ENCODE data around the gene SNX8.

SNX8 gene

GRCh38 chr7:2224491-2224928 lies 89.7 kb downstream of the SNX8 start:
- no peak for TF ChIP-seq EZH2phosphoT487 (IDR thresholded peaks at IDR 0.05; ENCODE audit: low read depth)
- no peak for TF ChIP-seq CTCF (IDR thresholded peaks at IDR 0.05; ENCODE audit: low read depth, low read length)
- no peak overlapping the region for H3K4me3 ChIP-seq (ENCODE audit: low read length)

GRCh38 chr7:2223321-2223720 lies 90.9 kb downstream of the SNX8 start:
- Histone ChIP-seq H3K4me2 (ENCODE audit: low read length) (no peak overlapping the region), H3K79me2 (ENCODE audit: low read length) (peaks cover 7% of the 10 kb centered on the region; the same call in 1 of the 2 replicates)
- TF ChIP-seq EZH2phosphoT487 (IDR thresholded peaks at IDR 0.05; ENCODE audit: low read depth) (no peak), CTCF (IDR thresholded peaks at IDR 0.05; ENCODE audit: low read depth, low read length) (no peak)

More at GRCh38 chr7:2224491-2224928, 89.7 kb downstream of the SNX8 start:
- Histone ChIP-seq H3K79me2 (ENCODE audit: low read length) (peaks cover 14% of the 10 kb centered on the region), H3K4me2 (ENCODE audit: low read length) (no peak overlapping the region), H3K4me1 (ENCODE audit: low read length) (no peaks in the 10 kb centered on the region), H3K36me3 (replicated peaks; ENCODE audit: low read depth, low read length) (peaks cover 23% of the 10 kb centered on the region), H3K27me3 (ENCODE audit: low read depth, low read length) (no peaks in the 10 kb centered on the region), H3K9me3 (ENCODE audit: insufficient read depth, low read length) (no peaks in the 10 kb centered on the region), H4K20me1 (ENCODE audit: insufficient read depth, low read length) (no peaks in the 10 kb centered on the region), H2AFZ (ENCODE audit: low read depth, low read length) (no peak overlapping the region), H3K27ac (ENCODE audit: low read length) (no peak overlapping the region), H3K9ac (ENCODE audit: low read length) (no peak overlapping the region)

GRCh38 chr7:2222516-2222915 lies 91.7 kb downstream of the SNX8 start:
- no peak overlapping the region for H3K27ac ChIP-seq (ENCODE audit: low read length)
- no peaks in the 10 kb centered on the region for H4K20me1 ChIP-seq (ENCODE audit: insufficient read depth, low read length)
- peaks cover 22% of the 10 kb centered on the region for H3K36me3 ChIP-seq (replicated peaks; ENCODE audit: low read depth, low read length)
- no peak overlapping the region for H3K9ac ChIP-seq (ENCODE audit: low read length)
- no peaks in the 10 kb centered on the region for H3K4me1 ChIP-seq (ENCODE audit: low read length)
- H3K4me2 ChIP-seq (ENCODE audit: low read length): no peak overlapping the region
- no peak overlapping the region for H3K4me3 ChIP-seq (ENCODE audit: low read length)
- no peaks in the 10 kb centered on the region for H3K9me3 ChIP-seq (ENCODE audit: insufficient read depth, low read length)
- no peaks in the 10 kb centered on the region for H3K27me3 ChIP-seq (ENCODE audit: low read depth, low read length)
- TF ChIP-seq EZH2phosphoT487 (IDR thresholded peaks at IDR 0.05; ENCODE audit: low read depth): no peak
- TF ChIP-seq CTCF (IDR thresholded peaks at IDR 0.05; ENCODE audit: low read depth, low read length): no peak
- no peak overlapping the region for H2AFZ ChIP-seq (ENCODE audit: low read depth, low read length)
- H3K79me2 ChIP-seq (ENCODE audit: low read length): peaks cover under 1% of the 10 kb centered on the region; the same call in 1 of the 2 replicates

More at GRCh38 chr7:2223321-2223720, 90.9 kb downstream of the SNX8 start:
- Histone ChIP-seq H3K4me3 (ENCODE audit: low read length) (no peak overlapping the region), H3K27ac (ENCODE audit: low read length) (no peak overlapping the region), H3K9me3 (ENCODE audit: insufficient read depth, low read length) (no peaks in the 10 kb centered on the region), H4K20me1 (ENCODE audit: insufficient read depth, low read length) (no peaks in the 10 kb centered on the region), H3K36me3 (replicated peaks; ENCODE audit: low read depth, low read length) (peaks cover 23% of the 10 kb centered on the region), H3K4me1 (ENCODE audit: low read length) (no peaks in the 10 kb centered on the region), H3K9ac (ENCODE audit: low read length) (no peak overlapping the region), H3K27me3 (ENCODE audit: low read depth, low read length) (no peaks in the 10 kb centered on the region), H2AFZ (ENCODE audit: low read depth, low read length) (no peak overlapping the region)

- Histone ChIP-seq H3K27ac (ENCODE audit: low read length) (no peak overlapping the region), H3K79me2 (ENCODE audit: low read length) (no peaks in the 10 kb centered on the region; the same call in 1 of the 2 replicates), H3K27me3 (ENCODE audit: low read depth, low read length) (no peaks in the 10 kb centered on the region), H3K4me3 (ENCODE audit: low read length) (no peak overlapping the region), H3K4me2 (ENCODE audit: low read length) (no peak overlapping the region), H3K4me1 (ENCODE audit: low read length) (no peaks in the 10 kb centered on the region), H3K9me3 (ENCODE audit: insufficient read depth, low read length) (no peaks in the 10 kb centered on the region), H3K36me3 (replicated peaks; ENCODE audit: low read depth, low read length) (peaks cover 12% of the 10 kb centered on the region), H3K9ac (ENCODE audit: low read length) (no peak overlapping the region), H4K20me1 (ENCODE audit: insufficient read depth, low read length) (no peaks in the 10 kb centered on the region), H2AFZ (ENCODE audit: low read depth, low read length) (no peak overlapping the region)
- TF ChIP-seq CTCF (IDR thresholded peaks at IDR 0.05; ENCODE audit: low read depth, low read length) (no peak), EZH2phosphoT487 (IDR thresholded peaks at IDR 0.05; ENCODE audit: low read depth) (no peak)
Measured at GRCh38 chr7:2220954-2221353, 93.3 kb downstream of the SNX8 start.
